ENCODE measurements around the gene MUC4. TPM values are rescaled to one million over a fixed set of nuclear protein-coding genes. Genes with fewer than 3 reads are reported as not detected.

Gene MUC4
- total and polyA plus RNA-seq, 2 of the 4 experiments (the other 2 are of a cell fraction), result not detected

- no peak overlapping the region for H4K91ac ChIP-seq (ENCODE audit: insufficient read depth, low read depth, low read length)
- DNase-seq (no peak), ATAC-seq (ENCODE audit: low read depth) (no peak)
- intact Hi-C loops (cut with micrococcal nuclease), result no loop called here
- no peaks in the 10 kb centered on the region for H3K9me1 ChIP-seq (ENCODE audit: insufficient read depth, low read length)
- H3K27me3 ChIP-seq (ENCODE audit: control insufficient read depth, insufficient read depth, low read length), result peaks cover 35% of the 10 kb centered on the region
- no peaks in the 10 kb centered on the region for H4K20me1 ChIP-seq (ENCODE audit: insufficient read depth, low read length)
- H3K4ac ChIP-seq (ENCODE audit: low read depth, low read length), result no peak overlapping the region
- no peak overlapping the region for H3K14ac ChIP-seq (replicated peaks; ENCODE audit: low read depth, low read length)
- no peak overlapping the region for H3K9ac ChIP-seq (ENCODE audit: low read depth, low read length)
- no peaks in the 10 kb centered on the region for H3K4me1 ChIP-seq (ENCODE audit: control insufficient read depth, insufficient read depth, low read length)
- 84% methylated on average over 11 of the region's 24 CpGs; no CpG with 5 or more reads in 1 of the 2 experiments for WGBS, 2 experiments (ENCODE audit: extremely low coverage in 2 of 2, insufficient read length in 1 of 2)
- no peak overlapping the region for H3K56ac ChIP-seq (ENCODE audit: extremely low read depth, insufficient read depth, low read length)
- H2BK20ac ChIP-seq (ENCODE audit: low read depth, low read length), result no peak overlapping the region
- TF ChIP-seq CHD1 (IDR thresholded peaks at IDR 0.05; ENCODE audit: low read depth, low read length) (no peak), RFX5 (IDR thresholded peaks at IDR 0.05; ENCODE audit: low read depth, low read length) (no peak), ELK1 (IDR thresholded peaks at IDR 0.05; ENCODE audit: borderline replicate concordance, low read depth, low read length) (no peak), SMC3 (IDR thresholded peaks at IDR 0.05; ENCODE audit: low read depth, low read length) (no peak), RCOR1 (IDR thresholded peaks at IDR 0.05; ENCODE audit: insufficient replicate concordance, low read length) (no peak), CTCF (conservative IDR thresholded peaks at IDR 0.05; ENCODE audit: low read depth, low read length) (no peak), MXI1 (IDR thresholded peaks at IDR 0.05; ENCODE audit: borderline replicate concordance, low read depth, low read length) (no peak), NFE2L2 (IDR thresholded peaks at IDR 0.05; ENCODE audit: low read depth, low read length) (no peak), RAD21 (IDR thresholded peaks at IDR 0.05; ENCODE audit: low read length) (no peak), FOS (IDR thresholded peaks at IDR 0.05; ENCODE audit: low read depth, low read length) (no peak), USF2 (IDR thresholded peaks at IDR 0.05; ENCODE audit: low read depth, low read length) (no peak), MAZ (IDR thresholded peaks at IDR 0.05; ENCODE audit: borderline replicate concordance, low read depth, low read length) (no peak), MAFK (IDR thresholded peaks at IDR 0.05; ENCODE audit: low read depth, low read length) (no peak), CEBPB (IDR thresholded peaks at IDR 0.05; ENCODE audit: low read depth, low read length) (no peak), BHLHE40 (IDR thresholded peaks at IDR 0.05; ENCODE audit: low read depth, low read length) (no peak), POLR2A (IDR thresholded peaks at IDR 0.05; ENCODE audit: low read depth, low read length) (no peak)
- POLR2A ChIA-PET (ENCODE audit: unreplicated experiment), result no interaction called here
- H3K27ac ChIP-seq (ENCODE audit: insufficient read depth, low read length), result no peak overlapping the region
- H3K18ac ChIP-seq (ENCODE audit: low read depth, low read length), result no peak overlapping the region
- H3K4me3 ChIP-seq (ENCODE audit: insufficient read depth, low read depth, low read length), result no peak overlapping the region
- H3K23ac ChIP-seq (ENCODE audit: low read depth, low read length), result no peak overlapping the region
- dilution Hi-C loops (cut with HindIII; ENCODE audit: low sequenced_read_pairs, unreplicated experiment), result no loop called here
- H2BK5ac ChIP-seq (ENCODE audit: low read depth, low read length, poor library complexity, severe bottlenecking), result no peak overlapping the region
- no TSS peak for BruUV-seq (replicated peaks)
- in situ Hi-C loops (cut with MboI; ENCODE audit: low sequenced_read_pairs), result no loop called here
- no peak overlapping the region for H4K8ac ChIP-seq (ENCODE audit: low read depth in 2 of 2, low read length in 2 of 2)
- no peak overlapping the region for H2AK9ac ChIP-seq (replicated peaks; ENCODE audit: low read depth, low read length, poor library complexity)
- no peak overlapping the region for H2AK5ac ChIP-seq (ENCODE audit: low read depth, low read length)
- H3K4me2 ChIP-seq (ENCODE audit: low read depth, low read length), result no peak overlapping the region
- no peak overlapping the region for H2BK120ac ChIP-seq (ENCODE audit: low read depth, low read length)
- no peaks in the 10 kb centered on the region for H3K9me3 ChIP-seq (ENCODE audit: control insufficient read depth, insufficient read depth, low read length)
- no peaks in the 10 kb centered on the region for H3K36me3 ChIP-seq (ENCODE audit: control insufficient read depth, insufficient read depth, low read length)
- no peak overlapping the region for H4K5ac ChIP-seq (ENCODE audit: low read depth, low read length)
- CTCF ChIA-PET, result no interaction called here
- H2AFZ ChIP-seq (replicated peaks; ENCODE audit: low read length, poor library complexity), result no peak overlapping the region
- no peak overlapping the region for H2BK15ac ChIP-seq (ENCODE audit: low read depth, low read length)
- no peaks in the 10 kb centered on the region for H3K79me1 ChIP-seq (ENCODE audit: low read depth in 1 of 2, low read length in 2 of 2)
These were observed 2.3 kb upstream of the MUC4 start for GRCh38 chr3:195813916-195814640.

Data from IMR-90 (cell line).